GM18508 (cell line): ENCODE measurements around the gene FUBP3.

Source experiments
- ATAC-seq: cut with Tn5 transposase; IDR thresholded peaks from one replicate; pipeline ENCODE4 v1.9.1; 2021; ENCODE audit warnings: moderate number of reproducible peaks; ENCODE audit not compliant: insufficient read depth, unreplicated experiment

The FUBP3 gene

DNA sequence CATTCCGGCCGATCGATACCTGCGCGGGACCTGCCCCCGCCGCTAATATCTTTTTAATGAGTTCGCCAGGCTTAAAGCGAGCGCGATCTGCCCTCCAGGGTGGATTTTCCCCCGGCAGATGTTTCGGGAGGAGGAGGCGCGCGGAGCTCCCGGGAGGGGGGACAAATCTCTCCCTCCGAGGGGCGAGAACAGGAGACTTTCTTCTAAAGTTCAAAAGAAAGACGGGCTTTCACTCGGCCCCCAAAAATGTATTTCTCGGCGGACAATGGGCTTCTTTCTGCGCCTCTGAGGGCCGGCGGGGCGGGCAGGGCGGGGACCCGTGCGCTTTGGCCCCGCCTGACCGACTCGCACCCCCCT is 80.9 kb downstream of the FUBP3 start:
- no peak for ATAC-seq

DNA sequence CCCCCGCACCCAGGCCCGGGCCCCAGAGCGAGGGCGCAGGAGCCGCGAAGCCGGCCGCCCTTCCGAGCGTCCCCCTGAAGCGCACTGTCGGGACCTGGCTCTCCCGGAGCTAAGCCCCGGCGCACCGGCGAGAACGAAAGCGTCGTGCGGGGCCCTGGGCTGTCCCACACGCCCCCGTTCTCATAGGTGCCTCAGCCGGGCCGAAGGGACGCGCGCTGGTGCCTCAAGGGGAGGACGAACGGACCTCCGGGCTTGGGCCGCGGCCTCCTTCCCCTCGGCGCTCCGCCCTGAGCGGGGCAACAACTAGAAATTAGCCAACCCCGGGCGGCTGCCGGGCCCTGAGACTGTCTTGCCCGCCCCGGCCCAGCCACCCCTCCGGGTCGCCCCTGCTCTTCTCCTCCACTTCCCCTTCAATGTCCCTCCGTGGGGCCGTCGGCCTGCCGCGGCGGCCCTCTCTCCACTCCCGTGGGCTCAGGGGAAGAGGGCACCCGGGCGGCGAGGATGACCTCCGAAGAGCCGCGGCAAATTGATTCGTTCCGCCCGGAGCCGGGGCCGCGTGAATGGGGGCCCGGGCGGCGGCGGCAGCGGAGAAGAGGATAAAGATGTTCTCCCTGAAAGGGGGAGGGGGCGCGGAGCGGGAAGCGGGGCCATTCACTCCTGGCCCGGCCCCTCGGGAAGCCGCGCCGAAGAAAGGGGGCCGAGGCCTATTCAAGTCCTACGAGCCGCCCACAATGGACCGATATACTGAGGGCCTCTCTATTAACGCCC is 81.5 kb downstream of the FUBP3 start:
- no peak for ATAC-seq

- ATAC-seq: no peak
These were observed 82.2 kb downstream of the FUBP3 start for GRCh38 chr9:130661451-130662098.

GRCh38 chr9:130662099-130662969 is 83.0 kb downstream of the FUBP3 start:
- ATAC-seq: no peak

- ATAC-seq: no peak
These were observed 83.5 kb downstream of the FUBP3 start for GRCh38 chr9:130662970-130663257.

GRCh38 chr9:130663258-130663976 is 84.0 kb downstream of the FUBP3 start:
- no peak for ATAC-seq

- no peak for ATAC-seq
These were observed 84.5 kb downstream of the FUBP3 start for GRCh38 chr9:130663977-130664250.

- no peak for ATAC-seq
These were observed 85.1 kb downstream of the FUBP3 start, which contains the start of gene PRDM12 for GRCh38 chr9:130664251-130665028. Gene PRDM12 (plus strand): TSS chr9:130664594. CDS start chr9:130664654, 60 bp downstream.

DNA sequence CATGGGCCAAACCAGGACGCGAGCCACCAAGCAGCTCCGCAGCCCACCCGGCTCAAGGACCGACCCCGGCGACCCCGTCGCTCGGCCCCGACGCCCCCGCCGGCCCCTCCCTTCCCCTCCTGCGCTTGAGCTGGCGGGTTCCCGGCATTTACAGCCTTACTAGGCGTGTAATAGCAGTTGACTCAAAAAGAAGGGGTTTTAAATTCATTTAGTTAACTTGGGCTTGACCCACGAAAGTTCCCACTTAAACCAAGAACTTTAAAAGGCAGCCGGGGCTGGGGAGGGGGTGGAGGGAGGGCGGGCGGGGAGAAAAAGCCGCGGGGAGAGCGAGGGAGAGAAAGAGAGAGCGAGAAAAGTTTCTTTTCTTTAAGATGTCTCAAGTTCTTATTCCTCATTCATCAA is 85.7 kb downstream of the FUBP3 start:
- ATAC-seq: no peak

- no peak for ATAC-seq
These were observed 86.3 kb downstream of the FUBP3 start for GRCh38 chr9:130665431-130666392.

DNA sequence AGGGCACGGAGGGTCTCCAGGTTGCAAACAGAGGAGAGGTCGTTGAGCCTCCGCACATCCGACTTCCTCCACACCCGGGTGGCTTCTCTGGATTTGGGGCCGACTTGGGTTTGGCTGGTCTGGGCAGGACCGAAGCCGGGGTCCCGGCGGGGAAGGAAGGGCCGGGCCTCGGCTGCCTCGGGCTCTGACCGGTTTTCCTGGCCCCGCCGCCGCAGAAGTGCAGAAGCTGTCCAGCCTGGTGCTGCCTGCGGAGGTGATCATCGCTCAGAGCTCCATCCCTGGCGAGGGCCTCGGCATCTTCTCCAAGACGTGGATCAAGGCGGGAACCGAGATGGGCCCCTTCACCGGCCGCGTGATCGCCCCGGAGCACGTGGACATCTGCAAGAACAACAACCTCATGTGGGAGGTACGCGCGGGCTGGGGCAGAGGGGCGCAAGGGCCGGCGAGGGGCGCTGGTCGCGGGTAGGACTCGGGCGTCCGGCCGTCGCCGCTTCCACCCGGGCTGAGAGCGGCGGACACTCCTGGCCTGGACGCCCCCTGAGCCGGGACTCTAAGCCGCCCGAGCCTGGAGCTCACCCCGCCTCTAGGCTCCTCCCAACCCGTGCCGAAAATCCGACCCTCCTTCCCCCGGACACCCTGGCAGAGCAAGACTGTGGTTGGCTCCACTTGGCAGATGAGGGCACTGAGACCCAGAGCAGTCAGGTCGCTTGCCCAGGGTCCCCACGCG is 87.2 kb downstream of the FUBP3 start:
- ATAC-seq: no peak

- no peak for ATAC-seq
These were observed 87.7 kb downstream of the FUBP3 start for GRCh38 chr9:130667120-130667435.

DNA sequence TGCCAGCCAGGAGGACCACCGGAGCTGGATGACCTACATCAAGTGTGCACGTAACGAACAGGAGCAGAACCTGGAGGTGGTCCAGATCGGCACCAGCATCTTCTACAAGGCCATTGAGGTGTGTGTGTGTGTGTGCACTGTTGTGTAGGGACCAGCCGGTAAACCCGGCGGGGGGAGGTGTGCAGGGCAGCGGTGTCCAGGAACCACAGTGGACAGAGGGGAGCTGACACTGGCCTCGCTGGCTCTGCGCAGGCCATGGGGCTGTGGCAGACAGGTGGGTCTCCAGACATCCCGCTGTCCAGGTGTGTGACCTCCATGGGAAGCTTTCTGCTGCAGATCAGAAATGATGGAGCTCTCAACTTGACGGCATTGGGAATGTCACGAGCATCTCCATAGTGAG is 88.8 kb downstream of the FUBP3 start:
- no peak for ATAC-seq

DNA sequence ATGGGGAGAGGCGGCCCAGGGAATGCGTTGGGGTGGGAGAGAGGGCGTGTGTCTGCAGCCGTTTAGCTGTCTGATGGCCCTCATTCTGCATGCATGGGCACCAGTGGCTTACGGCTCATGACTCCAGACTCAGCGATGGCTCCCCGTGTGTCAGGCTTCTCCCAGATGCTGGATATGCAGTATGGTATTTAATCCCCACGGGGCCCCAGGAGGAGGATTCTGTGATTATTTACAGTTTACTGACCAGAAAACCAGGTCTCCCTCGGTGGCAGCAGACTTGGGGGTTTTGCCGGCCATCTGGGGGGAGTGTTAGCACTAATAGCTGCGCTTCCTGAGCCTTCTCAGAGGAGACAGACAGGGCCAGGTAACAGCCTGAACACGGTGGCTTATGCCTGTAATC is 89.3 kb downstream of the FUBP3 start:
- ATAC-seq: no peak

DNA sequence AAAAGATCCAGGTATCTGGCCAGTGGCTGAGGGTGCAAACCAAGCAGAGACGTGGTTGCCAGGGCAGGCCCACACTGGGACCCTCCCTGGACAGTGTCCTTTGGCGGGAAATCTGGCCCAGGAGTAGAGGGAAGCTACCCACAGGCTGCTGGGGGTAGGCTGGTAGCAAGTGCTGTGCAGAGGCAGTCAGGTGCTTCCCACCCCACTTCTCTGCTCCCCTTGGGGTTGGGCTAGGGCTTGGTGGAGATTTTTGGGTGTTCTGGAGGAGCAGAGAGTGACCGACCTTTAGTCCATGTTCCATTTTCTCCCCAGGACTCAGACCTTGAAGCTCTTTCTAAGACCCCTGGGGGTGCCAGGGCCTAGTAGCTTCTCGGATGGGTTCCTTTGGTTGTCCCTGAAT is 90.6 kb downstream of the FUBP3 start:
- no peak for ATAC-seq

- no peak for ATAC-seq
These were observed 91.3 kb downstream of the FUBP3 start for GRCh38 chr9:130670644-130671043.

DNA sequence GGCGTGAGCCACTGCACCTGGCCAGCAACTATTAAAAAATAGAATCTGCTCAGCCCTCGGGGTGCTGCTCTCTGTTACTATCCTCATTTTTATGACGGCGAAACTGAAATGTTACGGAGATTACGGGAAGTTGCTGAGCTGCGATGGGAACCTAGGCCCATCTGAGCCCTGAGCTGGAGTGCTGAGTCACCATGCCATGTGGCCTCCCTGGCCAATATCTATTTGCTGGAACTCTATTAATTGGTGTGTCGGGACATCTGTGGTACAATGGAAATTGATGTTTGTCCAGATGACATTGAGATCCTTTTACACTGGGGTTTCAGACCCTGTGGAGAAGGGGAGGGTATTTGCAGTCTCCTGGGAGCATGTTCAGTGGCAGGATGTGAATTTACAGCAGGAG is 93.1 kb downstream of the FUBP3 start:
- ATAC-seq: no peak

DNA sequence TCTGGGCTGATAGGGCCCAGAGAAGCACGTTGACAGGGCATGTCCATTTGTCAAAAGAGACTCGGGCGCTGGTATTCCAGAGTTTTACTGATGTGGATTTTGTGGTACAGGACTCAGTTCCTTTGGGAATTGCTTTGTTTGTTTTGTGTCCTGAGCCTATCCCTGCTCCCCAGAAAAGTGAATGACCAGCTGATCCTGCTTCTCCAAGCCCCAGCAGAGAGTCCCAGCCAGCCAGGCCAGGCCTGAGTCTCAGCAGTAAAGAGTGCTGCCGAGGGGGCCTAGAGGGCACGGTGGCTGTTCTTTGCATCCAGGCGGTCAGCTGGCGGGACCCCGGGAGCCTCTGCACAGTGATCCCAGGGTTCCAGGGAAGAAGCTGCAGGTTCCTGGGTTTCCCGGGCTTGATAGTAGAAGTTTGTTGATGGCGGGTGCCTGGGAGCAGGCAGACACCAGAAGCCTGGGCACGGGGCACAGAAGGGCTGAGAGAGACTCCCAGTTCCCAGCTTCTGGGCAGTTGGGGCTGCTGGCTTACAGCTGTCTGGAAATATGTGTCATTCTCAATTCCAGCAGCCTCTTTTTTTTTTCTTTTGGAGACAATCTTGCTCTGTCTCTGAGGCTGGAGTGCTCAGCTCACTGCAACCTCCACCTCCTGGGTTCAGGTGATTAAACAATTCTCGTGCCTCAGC is 93.7 kb downstream of the FUBP3 start:
- ATAC-seq: no peak
